Gastrocnemius medialis (tissue), 4 donors: ENCODE measurements around the gene RBM47. TPM values are rescaled to one million over a fixed set of nuclear protein-coding genes. Genes with fewer than 3 reads are reported as not detected.
"Not testable (repeated sequence)": the region's sequence is repeated elsewhere in the genome, so short reads cannot be mapped to it uniquely, and the experiment has no call there.

ENCODE experiments used
- ATAC-seq, 2 donors: fragments of 150-250 bp; one replicate each; pipeline ENCODE4 v1.9.1; 2016
- DNase-seq, 2 donors: peaks; one replicate each; pipeline ENCODE4 v3.0.0-alpha.2; 2019
- H3K27ac ChIP-seq, 4 donors: fragments of 200-600 bp; sonication (generic); 1 replicate in 1 of 4; 2 replicates in 3 of 4; pipeline ENCODE4 v1.5.1; 2016 to 2018; ENCODE audit warnings: mild to moderate bottlenecking in 2 of 4, moderate library complexity in 1 of 4
- H3K27me3 ChIP-seq, 3 donors: fragments of 200-600 bp; sonication (generic) in 2 of 3; 1 replicate in 1 of 3; 2 replicates in 2 of 3; pipeline versions ENCODE4 v1.5.1 to v1.6.0; 2016 to 2019; ENCODE audit warnings: mild to moderate bottlenecking in 1 of 3, moderate library complexity in 1 of 3
- H3K36me3 ChIP-seq, 2 donors: fragments of 200-600 bp; sonication (generic) in 1 of 2; one replicate each; pipeline ENCODE4 v1.5.1; 2017 to 2018
- H3K4me1 ChIP-seq, 2 donors: fragments of 200-600 bp; sonication (generic) in 1 of 2; one replicate each; pipeline ENCODE4 v1.5.1; 2016 to 2017; ENCODE audit warnings: mild to moderate bottlenecking in 2 of 2
- H3K4me3 ChIP-seq, 4 donors: fragments of 200-600 bp; sonication (generic) in 3 of 4; 1 replicate in 1 of 4; 2 replicates in 3 of 4; pipeline ENCODE4 v1.5.1; 2016 to 2019; ENCODE audit warnings: mild to moderate bottlenecking in 2 of 4
- H3K9me3 ChIP-seq, 3 donors: fragments of 200-600 bp; sonication (generic) in 2 of 3; 1 replicate in 1 of 3; 2 replicates in 2 of 3; pipeline ENCODE4 v1.5.1; 2016 to 2019
- POLR2A ChIP-seq, 2 donors: fragments of 450-650 bp; IDR thresholded peaks; one replicate each; pipeline ENCODE4 v1.6.1; 2017; ENCODE audit warnings: antibody characterized with exemption in 2 of 2, mild to moderate bottlenecking in 2 of 2, moderate library complexity in 2 of 2
- in situ Hi-C, 4 donors: fragments of 200-750 bp; cut with MboI; loops; one replicate each; pipeline versions ENCODE4 v1.15.0 to v1.8.0; 2017; ENCODE audit warnings: low sequenced_read_pairs in 4 of 4
- intact Hi-C: fragments of 100-400 bp; cut with DNase I; formaldehyde crosslinking; loops from one replicate; pipeline ENCODE4 v1.15.1; 2023; ENCODE audit warnings: low total_unique reads
- total RNA-seq, 4 donors: library from RNA; depleted of rRNA; stranded (reverse); fragments of >200 nt; gene quantifications; one replicate each; pipeline versions ENCODE4 v1.1.0 to v1.2.3, GENCODE V29; 2016
- TF ChIP-seq, protein P1 (sequence below), 5 experiments: fragments of 450-650 bp in 3 of 5; fragments of 200-600 bp in 2 of 5; sonication (generic) in 2 of 5; IDR thresholded peaks in 4 of 5; conservative IDR thresholded peaks in 1 of 5; 1 replicate in 4 of 5; 2 replicates in 1 of 5; pipeline ENCODE4 v1.5.1; 2016 to 2019; ENCODE audit warnings: antibody characterized with exemption in 5 of 5, mild to moderate bottlenecking in 3 of 5, moderate library complexity in 3 of 5

Gene RBM47
- total RNA-seq, 4 donors from 2014 or later = 1.5 to 8.7 (median 4.3) TPM

DNA sequence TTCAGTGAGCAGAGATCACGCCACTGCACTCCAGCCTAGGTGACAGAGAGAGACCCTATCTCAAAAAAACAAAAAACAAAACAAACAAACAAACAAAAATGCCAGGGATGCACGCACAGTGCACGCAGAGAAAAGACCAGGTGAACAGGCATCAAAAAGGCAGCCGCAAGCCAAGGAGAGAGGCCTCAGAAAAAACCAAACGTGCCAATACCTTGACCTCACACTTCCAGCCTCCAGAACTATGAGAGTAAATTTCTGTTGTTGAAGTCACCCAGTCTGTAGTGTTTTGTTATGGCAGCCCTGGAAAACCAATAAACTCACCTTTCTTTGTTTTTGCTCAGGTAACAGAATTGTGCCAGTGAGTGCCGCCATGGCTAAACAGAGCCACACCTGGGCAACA is 228.6 kb downstream of the RBM47 start:
- ATAC-seq = no peak
- intact Hi-C loops = no loop called here
- in situ Hi-C loops = no loop called here
- no peak for DNase-seq
- Histone ChIP-seq H3K4me1 (peaks cover 4 to 8% of the 10 kb centered on the region in 2 donors), H3K9me3 (no peaks in the 10 kb centered on the region), H3K36me3 (no peaks in the 10 kb centered on the region), H3K27ac (no peak overlapping the region), H3K4me3 (no peak overlapping the region), H3K27me3 (no peaks in the 10 kb centered on the region)
- TF ChIP-seq, protein P1, sequence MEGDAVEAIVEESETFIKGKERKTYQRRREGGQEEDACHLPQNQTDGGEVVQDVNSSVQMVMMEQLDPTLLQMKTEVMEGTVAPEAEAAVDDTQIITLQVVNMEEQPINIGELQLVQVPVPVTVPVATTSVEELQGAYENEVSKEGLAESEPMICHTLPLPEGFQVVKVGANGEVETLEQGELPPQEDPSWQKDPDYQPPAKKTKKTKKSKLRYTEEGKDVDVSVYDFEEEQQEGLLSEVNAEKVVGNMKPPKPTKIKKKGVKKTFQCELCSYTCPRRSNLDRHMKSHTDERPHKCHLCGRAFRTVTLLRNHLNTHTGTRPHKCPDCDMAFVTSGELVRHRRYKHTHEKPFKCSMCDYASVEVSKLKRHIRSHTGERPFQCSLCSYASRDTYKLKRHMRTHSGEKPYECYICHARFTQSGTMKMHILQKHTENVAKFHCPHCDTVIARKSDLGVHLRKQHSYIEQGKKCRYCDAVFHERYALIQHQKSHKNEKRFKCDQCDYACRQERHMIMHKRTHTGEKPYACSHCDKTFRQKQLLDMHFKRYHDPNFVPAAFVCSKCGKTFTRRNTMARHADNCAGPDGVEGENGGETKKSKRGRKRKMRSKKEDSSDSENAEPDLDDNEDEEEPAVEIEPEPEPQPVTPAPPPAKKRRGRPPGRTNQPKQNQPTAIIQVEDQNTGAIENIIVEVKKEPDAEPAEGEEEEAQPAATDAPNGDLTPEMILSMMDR (IDR thresholded peaks at IDR 0.05 in 4 of 5, conservative IDR thresholded peaks at IDR 0.05 in 1 of 5) = no peak
- TF ChIP-seq POLR2A (IDR thresholded peaks at IDR 0.05) = no peak

DNA sequence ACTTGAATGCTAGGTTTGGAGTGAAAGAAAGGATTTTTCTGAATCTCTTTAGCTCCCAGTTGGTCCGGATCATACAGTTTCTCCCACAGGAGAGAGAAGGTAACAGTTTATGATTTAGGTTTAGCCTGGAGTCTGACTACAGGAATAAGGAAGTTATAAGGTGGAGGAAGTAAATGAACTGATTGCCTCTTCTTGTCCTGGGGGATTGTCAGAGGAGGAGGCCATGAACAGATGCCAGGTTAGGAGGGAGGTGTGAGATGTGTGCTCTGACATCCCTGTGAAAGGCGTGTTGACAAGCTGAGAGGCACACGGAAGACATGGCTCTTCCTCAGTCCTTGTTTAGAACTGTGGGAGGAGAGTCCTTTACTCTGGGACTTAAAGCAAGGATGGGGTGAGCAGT is 230.1 kb downstream of the RBM47 start:
- H3K4me3 ChIP-seq = no peak overlapping the region
- intact Hi-C loops (no loop called here), in situ Hi-C loops (no loop called here)
- H3K36me3 ChIP-seq = no peaks in the 10 kb centered on the region
- H3K4me1 ChIP-seq = peaks cover 11 to 19% of the 10 kb centered on the region in 2 donors
- H3K27ac ChIP-seq = no peak overlapping the region
- H3K27me3 ChIP-seq = no peaks in the 10 kb centered on the region
- ATAC-seq (no peak), DNase-seq (no peak)
- H3K9me3 ChIP-seq = no peaks in the 10 kb centered on the region
- TF ChIP-seq POLR2A (IDR thresholded peaks at IDR 0.05) = no peak

DNA sequence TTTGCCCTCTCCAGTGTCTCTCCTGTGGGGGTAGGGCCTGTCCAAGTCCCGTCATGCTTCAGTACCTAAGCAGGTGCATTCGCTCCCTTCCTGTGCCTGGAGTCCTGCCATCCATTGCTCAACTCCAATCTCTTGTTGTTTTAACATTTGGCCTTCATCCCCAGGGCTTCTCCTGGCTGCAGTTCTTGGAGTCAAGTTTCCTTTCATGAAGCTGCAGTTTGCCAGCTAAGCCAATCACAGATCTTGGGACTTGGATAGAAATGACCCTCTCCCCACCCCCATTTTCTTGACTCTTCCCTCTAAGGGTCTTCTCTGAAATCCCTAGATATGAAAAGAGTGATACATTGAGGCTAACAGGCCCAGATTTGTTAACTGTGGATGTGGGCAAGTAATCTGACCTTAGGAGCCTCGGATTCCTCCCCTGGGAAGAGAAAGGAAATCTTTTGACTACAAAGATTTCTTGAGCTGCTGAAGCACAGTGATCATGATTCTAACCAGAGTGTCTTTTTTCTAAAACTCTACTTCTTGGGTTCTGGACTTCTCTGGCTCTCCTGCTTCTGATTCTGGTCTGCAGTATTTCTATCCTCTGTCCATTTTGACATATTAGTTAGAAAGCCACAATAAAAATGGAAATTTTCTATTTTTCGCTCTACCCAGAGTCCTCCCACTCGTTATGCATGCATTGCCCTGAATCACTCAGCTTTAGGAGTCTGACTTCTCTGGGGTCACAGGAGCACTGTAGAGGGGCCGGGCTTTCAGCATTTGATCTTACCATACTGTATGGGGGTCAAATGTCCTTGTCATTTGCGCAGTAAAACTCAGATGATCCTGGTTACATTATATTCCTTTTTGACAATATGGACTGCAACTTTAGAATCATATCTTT is 233.5 kb downstream of the RBM47 start:
- in situ Hi-C loops (no loop called here), intact Hi-C loops (no loop called here)
- TF ChIP-seq, protein P1 (IDR thresholded peaks at IDR 0.05 in 4 of 5, conservative IDR thresholded peaks at IDR 0.05 in 1 of 5) = no peak
- TF ChIP-seq POLR2A (IDR thresholded peaks at IDR 0.05) = no peak
- no peaks in the 10 kb centered on the region for H3K9me3 ChIP-seq
- peaks cover 11 to 19% of the 10 kb centered on the region in 2 donors for H3K4me1 ChIP-seq
- DNase-seq = peak; percentile 79 to 85
- H3K4me3 ChIP-seq = peak overlapping the region in 1 of 4 donors; percentile 29
- H3K27me3 ChIP-seq = no peaks in the 10 kb centered on the region
- H3K27ac ChIP-seq = peak overlapping the region; percentile 26 to 82 (median 61)
- H3K36me3 ChIP-seq = no peaks in the 10 kb centered on the region
- ATAC-seq = peak; percentile 96 to 98

DNA sequence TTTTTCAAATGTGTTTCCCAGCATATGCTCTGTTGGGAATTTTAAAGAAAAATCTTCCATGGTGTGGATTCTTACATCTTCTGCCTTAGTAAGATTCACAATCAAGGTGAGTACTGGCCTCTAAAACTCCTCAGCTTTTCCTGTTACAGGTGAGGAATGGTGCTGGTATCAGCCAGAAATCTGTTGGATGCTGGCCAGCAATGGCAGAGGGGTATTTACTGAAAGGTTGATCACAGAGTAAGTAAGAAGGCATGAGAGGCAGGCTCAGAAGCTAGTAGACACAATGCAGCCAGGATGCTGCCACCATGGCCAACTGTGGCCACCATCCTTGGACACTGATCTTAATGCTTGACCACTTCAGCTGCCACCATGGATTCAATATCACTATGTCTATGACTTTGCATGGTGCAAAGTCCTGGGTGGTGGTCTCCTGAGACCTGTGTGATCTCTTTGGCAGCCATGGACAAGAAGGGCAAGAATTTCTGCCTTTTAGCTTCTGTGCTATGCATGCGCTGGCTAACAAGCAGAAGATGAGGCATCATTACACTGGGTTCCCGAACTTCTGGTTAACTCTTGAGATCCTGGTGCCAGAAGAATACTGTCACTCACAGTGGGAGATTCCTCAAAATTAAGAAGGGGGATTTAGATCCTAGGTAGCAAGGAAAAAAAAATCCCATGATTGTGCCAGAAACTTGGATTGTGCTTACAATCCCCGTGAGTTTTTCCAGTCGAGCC is 234.3 kb downstream of the RBM47 start:
- peaks cover 11 to 19% of the 10 kb centered on the region in 2 donors for H3K4me1 ChIP-seq
- no peak for DNase-seq
- in situ Hi-C loops (no loop called here), intact Hi-C loops (no loop called here)
- H3K4me3 ChIP-seq = peak overlapping the region in 1 of 4 donors; percentile 17
- ATAC-seq = no peak
- H3K27me3 ChIP-seq = no peaks in the 10 kb centered on the region
- no peaks in the 10 kb centered on the region for H3K36me3 ChIP-seq
- no peak for TF ChIP-seq POLR2A (IDR thresholded peaks at IDR 0.05)
- TF ChIP-seq, protein P1 (IDR thresholded peaks at IDR 0.05 in 4 of 5, conservative IDR thresholded peaks at IDR 0.05 in 1 of 5) = no peak
- H3K27ac ChIP-seq = peak overlapping the region in 3 of 4 donors; percentile 61 to 82 (median 61)
- no peaks in the 10 kb centered on the region for H3K9me3 ChIP-seq

DNA sequence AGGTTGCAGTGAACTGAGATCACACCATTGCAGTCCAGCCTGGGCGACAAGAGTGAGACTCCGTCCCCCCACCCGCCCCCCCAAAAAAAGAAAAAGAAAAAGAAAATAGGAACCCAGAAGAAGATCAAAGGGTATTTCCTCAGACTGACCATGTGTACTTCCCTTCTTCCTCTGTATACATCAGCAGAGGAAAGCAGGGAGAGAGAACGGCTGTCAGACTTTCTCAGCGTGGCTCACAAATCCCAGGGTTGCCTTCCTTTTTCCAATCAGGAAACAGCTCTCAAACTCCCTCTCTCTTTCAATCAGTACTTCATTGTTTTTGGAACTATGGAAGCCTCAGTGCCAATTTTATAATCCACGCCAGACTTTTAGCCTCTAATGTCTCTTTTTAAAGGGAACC is 235.4 kb downstream of the RBM47 start:
- in situ Hi-C loops (no loop called here), intact Hi-C loops (no loop called here)
- ATAC-seq (no peak), DNase-seq (no peak)
- TF ChIP-seq, protein P1 (IDR thresholded peaks at IDR 0.05 in 4 of 5, conservative IDR thresholded peaks at IDR 0.05 in 1 of 5) = no peak
- no peak for TF ChIP-seq POLR2A (IDR thresholded peaks at IDR 0.05)
- Histone ChIP-seq H3K9me3 (no peaks in the 10 kb centered on the region), H3K27ac (no peak overlapping the region), H3K36me3 (no peaks in the 10 kb centered on the region), H3K4me3 (no peak overlapping the region), H3K4me1 (peaks cover 11 to 19% of the 10 kb centered on the region in 2 donors), H3K27me3 (no peaks in the 10 kb centered on the region)

DNA sequence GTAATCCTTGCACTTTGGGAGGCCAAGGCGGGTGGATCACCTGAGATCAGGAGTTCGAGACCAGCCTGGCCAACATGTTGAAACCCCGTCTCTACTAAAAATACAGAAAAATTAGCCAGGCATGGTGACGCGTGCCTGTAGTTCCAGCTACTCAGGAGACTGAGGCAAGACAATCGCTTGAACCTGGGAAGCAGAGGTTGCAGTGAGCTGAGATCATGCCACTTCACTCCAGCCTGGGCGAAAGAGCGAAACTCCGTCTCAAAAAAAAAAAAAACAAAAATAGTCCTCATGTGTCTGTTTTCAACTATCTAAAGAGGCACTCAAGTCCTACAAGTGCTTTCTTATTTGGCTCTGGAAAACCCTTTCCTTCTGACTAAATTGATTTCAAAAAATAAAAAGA is 237.4 kb downstream of the RBM47 start:
- H3K27ac ChIP-seq, in situ Hi-C loops: not testable (repeated sequence)

More for the DNA sequence above, 237.4 kb downstream of the RBM47 start:
- intact Hi-C loops, H3K9me3 ChIP-seq, H3K4me3 ChIP-seq, ATAC-seq, H3K36me3 ChIP-seq, DNase-seq, H3K27me3 ChIP-seq: not testable (repeated sequence)
- H3K4me1 ChIP-seq = peaks cover 11 to 19% of the 10 kb centered on the region in 2 donors
